Ramos (cell line): ENCODE measurements around the gene YDJC.
"Not testable (repeated sequence)": the region's sequence is repeated elsewhere in the genome, so short reads cannot be mapped to it uniquely, and the experiment has no call there.

Experiments
- in situ Hi-C: fragments of 300-500 bp; cut with MboI; formaldehyde crosslinking; loops from one replicate; pipeline ENCODE4 v1.14.3; 2022; ENCODE audit warnings: low sequenced_read_pairs; ENCODE audit not compliant: unreplicated experiment

The YDJC gene

DNA sequence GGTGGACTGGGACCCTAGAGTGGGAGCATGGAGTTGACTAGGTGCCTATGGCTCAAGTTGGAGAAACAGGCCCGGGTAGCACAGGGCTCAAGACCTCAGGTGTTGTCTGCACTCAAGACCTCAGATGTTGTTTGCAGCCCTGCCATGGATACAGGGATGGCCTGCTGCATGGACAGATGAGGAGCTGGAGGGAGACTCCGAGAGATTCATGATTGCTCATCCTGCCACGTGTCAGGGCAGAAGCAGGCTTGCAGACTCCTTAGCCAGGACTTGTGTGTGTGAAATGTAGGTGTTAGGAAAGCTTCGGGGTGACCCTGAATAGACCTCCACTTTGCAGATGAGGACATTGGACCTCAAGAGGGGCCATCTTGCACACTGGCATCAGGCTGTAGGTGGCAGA, 3.7 kb upstream of the YDJC start:
- in situ Hi-C loops = no loop called here

DNA sequence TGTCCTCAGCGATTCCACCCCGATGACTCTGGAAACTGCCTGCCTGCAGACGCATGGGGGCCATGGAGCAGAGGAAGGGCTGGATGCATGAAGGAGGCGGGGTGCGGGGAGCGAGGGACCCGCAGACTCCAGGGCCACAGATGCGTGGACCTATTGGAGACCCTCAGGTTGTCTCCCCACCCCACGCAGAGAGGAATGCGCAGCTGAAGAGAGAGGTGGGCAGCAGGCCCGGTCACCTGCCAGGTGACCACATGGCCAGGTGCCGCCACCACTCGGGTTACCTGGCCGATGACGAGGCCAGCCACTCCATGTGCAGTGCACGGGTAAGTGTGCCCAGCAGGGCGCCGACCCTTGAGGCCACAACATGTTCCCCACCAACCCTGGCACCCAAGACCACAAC, 3.1 kb upstream of the YDJC start:
- in situ Hi-C loops = no loop called here

DNA sequence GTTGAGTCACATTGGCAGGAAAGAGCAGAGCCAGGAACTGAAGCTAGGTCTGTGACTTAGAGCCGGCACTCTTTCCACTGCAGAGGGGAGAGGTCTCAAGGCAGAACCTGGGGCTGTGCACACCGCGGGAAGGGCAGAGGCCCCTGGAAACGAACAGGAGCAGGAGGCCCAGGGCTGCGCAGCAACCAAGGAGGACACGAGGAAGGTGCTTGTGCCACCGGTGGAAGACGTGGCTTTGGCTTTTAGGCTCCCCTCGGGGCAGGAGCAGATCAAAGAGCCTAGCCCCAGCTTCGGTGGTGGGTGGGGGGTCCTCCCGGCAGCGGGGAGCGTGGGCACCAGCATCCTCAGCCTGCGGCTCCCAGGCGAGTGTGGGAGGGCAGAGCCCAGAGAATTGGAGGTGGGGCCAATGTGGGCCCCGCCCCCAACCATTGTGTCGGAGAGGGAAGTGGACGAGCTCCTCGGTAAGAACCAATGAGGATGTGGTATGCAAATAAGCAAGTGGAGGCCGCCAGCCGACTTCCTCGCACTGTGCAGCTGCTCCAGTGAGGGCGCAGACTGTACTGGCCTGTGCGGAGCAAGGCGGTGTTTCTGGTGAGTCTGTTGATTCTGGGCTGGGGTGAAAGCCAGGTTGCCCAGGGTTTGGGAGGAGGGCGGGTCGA, 2.5 kb upstream of the YDJC start, which contains the start of gene CCDC116:
Gene CCDC116 (plus strand): TSS at position 524 of the 659 bp plus-strand sequence. CDS start 422 bp downstream, outside the sequence.
- in situ Hi-C loops = no loop called here

DNA sequence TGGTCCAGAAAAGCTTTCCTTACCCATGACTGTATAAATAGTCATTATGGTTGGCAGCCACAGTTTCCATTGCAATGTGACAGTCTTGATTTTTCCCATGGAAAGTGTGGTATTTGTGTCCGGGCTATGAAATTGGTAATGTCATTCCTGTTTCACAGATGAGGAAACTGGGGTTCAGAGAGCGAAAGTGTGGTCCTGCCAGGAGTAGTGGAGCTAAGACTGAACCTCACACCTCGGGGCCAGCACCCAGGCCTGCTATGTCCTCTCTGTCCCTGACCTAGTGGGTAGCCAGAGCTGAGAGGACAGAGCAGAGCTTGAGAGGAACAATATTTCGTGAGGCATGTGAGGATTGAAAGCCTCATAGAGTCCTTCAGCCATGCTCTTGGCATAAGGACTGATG, 1.2 kb upstream of the YDJC start:
- in situ Hi-C loops = no loop called here

DNA sequence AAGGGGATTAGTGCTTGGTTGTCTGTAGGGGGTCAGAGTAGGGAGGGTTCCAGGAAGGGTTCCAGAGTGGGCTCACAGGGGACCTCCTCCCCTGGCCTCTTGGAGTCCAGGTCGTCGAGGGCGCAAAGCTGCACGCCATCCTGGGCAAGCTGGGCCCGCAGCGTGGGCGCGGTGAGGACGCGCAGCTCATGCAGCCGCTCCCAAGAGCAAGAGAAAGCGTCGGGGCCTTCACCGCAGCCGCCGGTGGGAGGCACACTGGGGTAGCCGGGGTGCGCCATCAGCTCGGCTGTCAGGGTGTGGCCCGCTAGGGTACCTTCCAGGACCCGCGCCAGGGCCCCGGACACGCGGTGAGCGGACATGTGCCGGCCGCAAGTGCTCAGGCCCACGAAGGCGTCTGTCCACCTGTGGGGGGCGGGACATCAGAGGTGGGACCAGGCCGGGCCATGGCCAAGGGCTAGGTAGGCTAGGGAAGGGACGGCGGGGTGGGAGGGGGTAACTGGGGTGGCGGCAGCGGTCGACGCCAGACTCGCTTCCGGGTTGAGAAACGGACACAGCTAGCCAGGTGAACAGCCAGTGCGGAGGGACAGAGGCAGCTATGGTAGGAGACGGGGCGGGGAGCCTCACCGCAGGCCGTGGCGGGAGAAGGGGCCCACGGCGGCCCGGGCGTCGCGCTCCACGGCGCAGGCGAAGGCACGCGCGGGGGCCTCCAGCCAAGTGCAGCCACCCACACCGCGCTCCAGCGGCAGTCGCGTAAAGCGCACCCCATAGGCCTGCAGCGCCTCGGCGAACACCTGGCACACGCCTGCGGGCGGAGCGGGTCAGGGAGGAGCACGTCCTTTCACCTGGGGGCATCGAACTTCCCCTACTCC, 1.2 kb downstream of the YDJC start:
- in situ Hi-C loops = no loop called here

DNA sequence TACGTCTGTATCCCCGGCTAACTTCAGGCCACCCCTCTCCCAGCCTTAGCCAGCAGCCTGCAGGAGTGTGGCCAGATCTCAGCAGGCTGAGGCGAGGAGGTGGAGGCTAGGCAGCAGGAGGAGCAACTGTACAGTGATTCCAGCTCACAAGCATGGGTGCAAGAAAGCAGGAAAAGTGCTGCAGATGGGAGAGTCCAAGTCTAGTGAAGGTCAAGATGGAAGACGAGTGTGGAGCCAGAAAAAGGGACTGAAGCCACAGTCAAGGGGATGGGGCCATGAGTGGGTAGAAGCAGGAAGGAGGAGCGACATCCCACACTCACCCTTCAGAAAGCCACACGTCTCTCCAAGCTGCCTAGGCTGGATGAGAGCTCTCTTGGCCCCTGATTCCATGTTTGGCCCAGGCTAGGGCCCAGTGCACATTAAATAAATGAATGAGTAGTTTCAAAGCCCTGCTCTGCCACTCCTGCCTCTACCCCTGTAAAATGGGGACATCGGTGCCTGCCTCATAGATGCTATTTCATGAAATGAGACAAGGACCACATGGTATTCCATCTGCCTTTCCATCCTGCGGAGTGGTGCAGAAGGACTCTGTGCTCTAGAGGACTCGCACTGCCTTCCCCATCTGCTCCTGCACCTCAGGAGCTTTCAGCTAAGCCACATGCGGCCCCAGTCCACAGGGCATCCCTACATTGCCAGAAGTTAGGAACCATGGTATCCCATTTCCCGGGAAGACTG, 2.9 kb downstream of the YDJC start:
- in situ Hi-C loops = no loop called here

- in situ Hi-C loops = no loop called here
Observed at GRCh38 chr22:21626073-21626734, 3.6 kb downstream of the YDJC start.

- in situ Hi-C loops = no loop called here
Observed at GRCh38 chr22:21624880-21625791, 4.7 kb downstream of the YDJC start.

DNA sequence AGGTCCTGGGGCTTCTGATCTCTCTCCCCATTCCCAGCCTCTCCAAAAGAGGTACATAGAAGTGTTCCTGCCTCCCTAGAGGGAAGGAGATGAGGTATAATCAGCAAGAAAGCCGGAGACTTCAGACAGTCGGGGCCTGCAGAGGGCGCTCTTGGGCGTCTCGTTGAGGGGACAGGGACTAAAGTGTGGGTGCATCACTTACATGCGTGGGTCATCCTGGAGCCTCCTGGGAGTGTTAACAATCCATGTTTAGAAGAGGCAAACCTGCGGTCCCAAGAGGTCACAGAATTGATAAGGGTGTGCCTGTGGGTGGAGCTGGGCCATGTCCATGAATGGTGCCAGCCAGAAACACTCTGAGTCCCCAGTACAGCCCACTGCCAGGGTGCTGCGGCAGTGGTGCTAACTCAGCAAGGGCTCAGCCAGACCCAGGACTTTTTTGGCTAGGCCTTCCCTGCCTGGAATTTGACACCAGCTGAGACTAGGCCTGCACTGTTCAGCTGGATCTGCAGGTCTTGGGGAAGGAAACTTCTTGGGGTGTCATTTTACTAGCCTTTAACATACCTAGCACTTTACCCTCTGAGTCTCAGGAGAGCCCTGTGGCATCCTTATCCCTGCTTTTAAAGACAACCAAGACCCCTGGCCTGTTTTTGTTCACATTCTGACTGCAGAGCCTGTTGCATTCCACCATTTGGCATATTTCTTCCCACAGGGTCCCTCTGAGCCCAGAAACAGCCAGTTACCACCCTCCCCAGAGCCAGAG, 5.5 kb downstream of the YDJC start:
- in situ Hi-C loops = no loop called here

DNA sequence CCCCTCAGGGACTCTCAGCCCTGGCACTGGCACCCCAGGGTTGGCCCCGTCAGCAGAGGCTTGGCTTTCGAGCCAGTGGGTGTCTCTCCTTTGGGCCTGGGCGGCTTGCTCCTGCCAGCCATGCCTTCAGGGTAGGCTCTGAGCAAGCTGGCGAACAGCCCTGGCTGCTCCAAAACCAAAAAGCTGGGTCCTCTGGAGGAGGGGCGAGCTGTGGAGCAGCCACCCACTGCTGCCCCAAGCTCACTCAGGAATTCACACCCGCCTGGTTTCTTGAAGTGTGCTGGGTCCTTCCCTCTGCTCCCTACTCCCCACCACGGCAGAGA, 6.2 kb downstream of the YDJC start:
- in situ Hi-C loops = no loop called here

GRCh38 chr22:21622919-21623647, 6.7 kb downstream of the YDJC start:
- in situ Hi-C loops = no loop called here

GRCh38 chr22:21622011-21622918, 7.6 kb downstream of the YDJC start:
- in situ Hi-C loops = no loop called here

GRCh38 chr22:21621025-21621424, 8.8 kb downstream of the YDJC start:
- in situ Hi-C loops = no loop called here

- in situ Hi-C loops = not testable (repeated sequence)
Observed at GRCh38 chr22:21617337-21617736, 12.5 kb downstream of the YDJC start.

DNA sequence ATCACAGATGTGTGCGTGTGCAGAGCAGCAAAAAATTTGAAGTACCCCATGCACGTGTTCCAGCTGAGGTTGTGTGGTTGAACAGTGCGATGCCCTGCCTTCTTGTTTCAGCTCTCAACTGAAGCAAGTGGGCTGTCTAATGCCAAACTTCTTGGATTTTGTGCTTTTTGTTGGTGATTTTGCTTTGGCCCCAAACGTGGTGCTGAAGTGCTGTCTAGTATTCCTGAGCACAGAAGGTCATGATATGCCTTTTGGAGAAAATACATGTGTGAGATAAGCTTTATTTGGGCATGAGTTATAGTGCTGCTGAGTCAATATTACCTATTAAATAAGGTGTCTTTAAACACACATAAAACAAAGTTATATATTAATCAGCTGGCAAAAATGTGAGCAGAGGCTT, 14.1 kb downstream of the YDJC start:
- in situ Hi-C loops = no loop called here

DNA sequence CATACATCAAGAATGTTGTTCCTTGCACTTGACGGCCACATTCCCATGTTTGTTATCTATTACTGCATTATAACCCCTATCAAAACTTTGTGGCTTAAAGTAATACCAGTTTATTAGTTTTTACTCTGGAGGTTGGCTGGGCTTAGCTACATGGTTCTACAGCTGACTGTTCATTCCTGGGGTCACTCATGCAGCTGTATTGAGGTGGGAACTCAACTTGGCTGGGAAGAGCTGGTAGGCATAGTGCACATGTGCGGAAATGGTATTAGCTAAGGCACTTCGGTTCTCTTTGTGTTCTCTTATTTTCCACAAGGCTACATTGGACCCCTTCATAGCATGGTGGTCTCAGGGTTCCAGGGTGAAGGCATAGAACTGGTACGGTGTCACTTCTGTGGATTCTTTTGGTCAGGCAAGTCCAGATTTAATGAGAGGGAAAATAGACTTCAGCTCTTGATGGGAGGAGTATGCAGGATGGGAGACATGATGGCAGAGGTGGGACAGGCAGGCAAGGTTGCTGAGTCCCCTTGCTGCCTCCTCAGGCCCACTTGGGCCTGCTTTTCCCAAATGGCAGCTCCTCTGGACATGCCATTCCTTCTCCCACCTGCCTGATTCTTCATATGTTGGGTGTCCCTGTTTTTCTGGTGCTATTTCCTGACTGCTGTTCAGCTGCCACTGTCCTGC, 16.1 kb downstream of the YDJC start:
- in situ Hi-C loops = no loop called here

DNA sequence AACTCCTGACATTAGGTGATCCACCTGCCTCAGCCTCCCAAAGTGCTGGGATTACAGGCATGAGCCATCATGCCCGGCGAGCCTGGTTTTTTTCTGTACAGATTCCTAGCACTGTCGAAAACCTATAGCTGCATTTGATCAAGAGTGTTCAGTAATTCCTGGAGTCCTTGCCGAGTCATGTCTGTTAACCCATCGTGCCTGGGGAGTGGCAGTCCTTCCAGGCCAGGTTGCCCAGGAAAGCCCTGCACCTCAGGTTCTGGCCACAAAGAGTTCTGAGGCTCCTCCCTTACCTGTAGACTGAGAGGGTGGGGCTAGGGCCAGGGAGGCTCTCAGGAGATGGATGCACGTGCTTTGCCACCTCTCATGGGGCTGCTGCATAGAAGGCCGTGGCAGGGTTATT, 17.0 kb downstream of the YDJC start:
- in situ Hi-C loops = no loop called here
